Kidney (tissue), 14 donors: ENCODE measurements around the gene RGS12. TPM values are rescaled to one million over a fixed set of nuclear protein-coding genes. Genes with fewer than 3 reads are reported as not detected.
A peak's percentile ranks its signal among the peaks of the same experiment; 100 is the strongest.
"Not testable (repeated sequence)": the region's sequence is repeated elsewhere in the genome, so short reads cannot be mapped to it uniquely, and the experiment has no call there.

ENCODE experiments used
- DNase-seq, 5 donors: peaks; one replicate each; pipeline ENCODE4 v3.0.0-alpha.2; 2013 to 2020
- FAIRE-seq: peaks from 2 replicates; lab custom pipeline; 2012; peaks lifted over from hg19 to GRCh38; lab: Jason Lieb, UNC
- H3K27ac ChIP-seq, 2 donors: one replicate each; pipeline ENCODE4 v1.7.0; 2013; ENCODE audit warnings: low read depth in 2 of 2, low read length in 2 of 2, inconsistent platforms in 1 of 2
- H3K27me3 ChIP-seq: one replicate; pipeline ENCODE4 v1.7.1; 2013; ENCODE audit warnings: low read length, inconsistent platforms; ENCODE audit not compliant: control insufficient read depth, insufficient read depth
- H3K36me3 ChIP-seq, 3 donors: one replicate each; pipeline versions ENCODE4 v1.7.0 to v1.7.1; 2013; ENCODE audit warnings: low read length in 3 of 3, control low read depth in 1 of 3, inconsistent platforms in 1 of 3; ENCODE audit not compliant: insufficient read depth in 3 of 3, control insufficient read depth in 2 of 3
- H3K4me1 ChIP-seq, 3 donors: one replicate each; pipeline versions ENCODE4 v1.7.0 to v1.7.1; 2013; ENCODE audit warnings: low read length in 3 of 3, inconsistent platforms in 1 of 3, low read depth in 1 of 3; ENCODE audit not compliant: control insufficient read depth in 2 of 3, insufficient read depth in 2 of 3
- H3K4me3 ChIP-seq, 3 donors: one replicate each; pipeline versions ENCODE4 v1.7.0 to v1.8.1; 2013; ENCODE audit warnings: low read length in 3 of 3, control low read depth in 1 of 3, inconsistent platforms in 1 of 3
- H3K9ac ChIP-seq, 3 donors: one replicate each; pipeline versions ENCODE4 v1.7.0 to v1.7.1; 2013; ENCODE audit warnings: low read length in 3 of 3, control low read depth in 1 of 3, inconsistent platforms in 1 of 3
- H3K9me3 ChIP-seq, 3 donors: one replicate each; pipeline versions ENCODE4 v1.7.0 to v1.7.1; 2013; ENCODE audit warnings: low read length in 3 of 3, control low read depth in 1 of 3, inconsistent platforms in 1 of 3; ENCODE audit not compliant: control insufficient read depth in 2 of 3, insufficient read depth in 1 of 3
- intact Hi-C: fragments of 100-400 bp; cut with DNase I; formaldehyde crosslinking; loops from one replicate; pipeline ENCODE4 v1.11.1; 2022
- polyA plus RNA-seq: library from polyadenylated mRNA; stranded (reverse); fragments of 350-450 nt; fragmentation: Illumina TruSeq; extraction: RNeasy Lipid Tissue Mini Kit (QIAGEN cat#74804); gene quantifications from one replicate; pipeline ENCODE4 v1.2.3, GENCODE V29; 2014; ENCODE audit warnings: low read depth, low replicate concordance; ENCODE audit not compliant: insufficient read depth
- total RNA-seq: library from RNA; stranded (reverse); fragmentation: NEBNext Ultra II Directional; extraction: Animal tissue kit (Norgen Biotek cat#: 25700); gene quantifications from one replicate; pipeline ENCODE4 v1.2.1, GENCODE V29; 2021
- TF ChIP-seq, protein P1 (sequence below): IDR thresholded peaks from 3 replicates; pipeline ENCODE4 v1.5.1; 2012; ENCODE audit warnings: mild to moderate bottlenecking, moderate library complexity, borderline replicate concordance; ENCODE audit not compliant: insufficient read depth; ENCODE audit errors: extremely low read depth
- donor health status: control.
- donor health status: control.
- donor health status: control.
- donor health status: control.
- donor health status: control.
- donor health status: DM: yes; HTN: yes; CAD: no.
- donor health status: Normal renal cell carcinoma (clear cell type).

The RGS12 gene
- total and polyA plus RNA-seq, 2 donors from 2014 or later, result 18.0 to 35.5 TPM

DNA sequence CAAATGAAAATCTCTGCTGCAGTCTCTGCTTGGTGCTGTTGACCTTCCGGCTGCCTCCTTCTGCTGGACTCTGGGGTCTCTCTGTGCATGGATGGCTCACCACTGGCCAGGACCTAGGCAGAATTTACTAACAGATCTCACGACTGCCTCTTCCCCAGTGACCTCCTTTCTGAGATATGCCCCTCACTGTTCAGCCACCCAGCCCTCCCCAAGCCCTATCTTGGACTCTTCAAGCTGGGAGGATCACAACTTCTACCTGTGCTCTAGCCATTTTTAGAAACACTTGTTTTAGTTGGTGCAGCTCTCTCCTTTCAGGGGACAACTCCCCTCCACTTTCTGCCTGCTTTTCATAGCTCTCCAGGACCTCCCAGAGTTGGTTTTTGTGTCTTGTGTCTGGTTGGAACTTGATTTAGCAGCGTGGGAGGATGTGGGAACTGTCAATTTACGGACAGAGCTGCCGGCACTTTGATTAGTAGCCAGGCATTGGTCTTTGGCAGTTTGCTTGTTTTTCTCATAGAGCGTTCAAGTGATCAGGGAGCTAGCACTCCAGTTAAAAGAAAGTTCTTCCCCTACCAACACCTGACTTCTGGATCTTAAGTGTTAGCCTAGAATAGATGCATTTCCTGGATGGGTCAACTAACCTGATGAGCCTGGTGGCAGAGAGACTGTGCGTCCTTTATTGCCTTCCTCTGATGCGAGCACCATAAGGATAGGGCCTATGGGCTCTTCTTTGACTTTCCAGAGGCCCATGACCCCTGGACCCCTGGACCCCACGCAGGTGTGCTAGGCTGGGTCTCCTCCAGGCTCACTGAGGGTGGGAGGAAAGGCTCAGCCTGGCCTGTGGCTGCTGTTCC lies 6.5 kb downstream of the RGS12 start:
- intact Hi-C loops, result no loop called here
- TF ChIP-seq, protein P1, sequence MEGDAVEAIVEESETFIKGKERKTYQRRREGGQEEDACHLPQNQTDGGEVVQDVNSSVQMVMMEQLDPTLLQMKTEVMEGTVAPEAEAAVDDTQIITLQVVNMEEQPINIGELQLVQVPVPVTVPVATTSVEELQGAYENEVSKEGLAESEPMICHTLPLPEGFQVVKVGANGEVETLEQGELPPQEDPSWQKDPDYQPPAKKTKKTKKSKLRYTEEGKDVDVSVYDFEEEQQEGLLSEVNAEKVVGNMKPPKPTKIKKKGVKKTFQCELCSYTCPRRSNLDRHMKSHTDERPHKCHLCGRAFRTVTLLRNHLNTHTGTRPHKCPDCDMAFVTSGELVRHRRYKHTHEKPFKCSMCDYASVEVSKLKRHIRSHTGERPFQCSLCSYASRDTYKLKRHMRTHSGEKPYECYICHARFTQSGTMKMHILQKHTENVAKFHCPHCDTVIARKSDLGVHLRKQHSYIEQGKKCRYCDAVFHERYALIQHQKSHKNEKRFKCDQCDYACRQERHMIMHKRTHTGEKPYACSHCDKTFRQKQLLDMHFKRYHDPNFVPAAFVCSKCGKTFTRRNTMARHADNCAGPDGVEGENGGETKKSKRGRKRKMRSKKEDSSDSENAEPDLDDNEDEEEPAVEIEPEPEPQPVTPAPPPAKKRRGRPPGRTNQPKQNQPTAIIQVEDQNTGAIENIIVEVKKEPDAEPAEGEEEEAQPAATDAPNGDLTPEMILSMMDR, result no peak
- Histone ChIP-seq H3K4me1 (peaks cover 0 to 3% (median 1%) of the 10 kb centered on the region in 3 donors), H3K36me3 (no peaks in the 10 kb centered on the region), H3K27ac (no peak overlapping the region), H3K9me3 (no peaks in the 10 kb centered on the region), H3K27me3 (no peaks in the 10 kb centered on the region), H3K4me3 (no peak overlapping the region), H3K9ac (no peak overlapping the region)
- no peak for FAIRE-seq
- peak in 4 of 5 donors; percentile 29 to 58 (median 50) for DNase-seq

DNA sequence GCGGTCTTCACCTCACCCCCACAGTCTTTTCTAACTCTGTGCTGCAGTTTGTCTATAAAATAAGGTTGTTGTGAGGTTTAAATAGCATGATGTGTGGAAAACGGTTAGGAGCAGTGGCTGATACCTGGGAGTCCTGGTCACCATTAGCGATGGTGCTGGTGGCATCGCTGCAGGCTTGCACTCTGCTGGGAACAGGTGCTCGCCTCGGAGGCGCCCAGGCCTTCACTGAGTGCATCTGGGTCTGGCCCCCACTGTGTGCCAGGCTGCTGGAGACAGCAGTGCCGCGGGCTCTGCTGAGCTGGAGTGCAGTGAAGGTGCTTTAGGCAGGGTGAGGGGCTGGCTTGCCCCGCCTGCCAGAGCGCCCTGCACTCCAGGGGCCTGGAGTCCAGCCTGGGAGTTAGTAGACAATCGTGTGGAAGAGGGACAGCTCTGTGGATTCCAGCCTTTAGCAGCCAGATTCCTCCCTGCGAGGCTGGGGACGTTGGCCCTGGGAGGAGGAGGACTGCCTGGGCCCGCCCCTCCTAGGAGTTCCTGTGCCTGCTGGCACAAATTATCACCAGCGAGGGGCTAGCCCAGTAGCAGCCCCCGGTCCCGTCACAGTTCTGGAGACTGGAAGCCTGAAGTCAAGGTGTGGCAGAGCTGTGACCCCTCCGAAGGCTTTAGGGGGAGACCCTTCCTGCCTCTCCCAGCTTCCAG lies 7.3 kb downstream of the RGS12 start:
- Histone ChIP-seq H3K9me3 (no peaks in the 10 kb centered on the region), H3K27ac (no peak overlapping the region), H3K4me3 (no peak overlapping the region), H3K9ac (no peak overlapping the region), H3K4me1 (peaks cover 0 to 11% (median 9%) of the 10 kb centered on the region in 3 donors), H3K27me3 (no peaks in the 10 kb centered on the region), H3K36me3 (no peaks in the 10 kb centered on the region)
- intact Hi-C loops, result no loop called here
- TF ChIP-seq, protein P1, result no peak
- no peak for FAIRE-seq
- DNase-seq, result peak in 2 of 5 donors; percentile 37 to 52

DNA sequence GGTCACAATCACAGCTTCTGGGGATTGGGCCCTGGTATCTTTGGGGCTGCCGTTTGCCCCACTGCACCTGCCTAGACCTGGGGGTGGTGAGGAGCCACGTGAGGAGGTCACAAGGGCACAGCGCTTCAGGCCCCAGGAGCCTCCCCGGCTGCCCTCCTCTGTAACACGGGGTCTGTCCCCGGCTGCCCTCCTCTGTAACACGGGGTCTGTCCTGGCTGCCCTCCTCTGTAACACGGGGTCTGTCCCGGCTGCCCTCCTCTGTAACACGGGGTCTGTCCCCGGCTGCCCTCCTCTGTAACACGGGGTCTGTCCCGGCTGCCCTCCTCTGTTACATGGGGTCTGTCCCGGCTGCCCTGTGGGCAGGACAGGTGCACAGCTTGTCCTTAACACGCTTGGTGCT lies 8.1 kb downstream of the RGS12 start:
- H3K27ac ChIP-seq, H3K9ac ChIP-seq, intact Hi-C loops, H3K9me3 ChIP-seq, H3K36me3 ChIP-seq, FAIRE-seq, H3K4me3 ChIP-seq, H3K27me3 ChIP-seq: not testable (repeated sequence)
- DNase-seq, result peak in 2 of 5 donors; percentile 28 to 52
- peaks cover 0 to 15% (median 12%) of the 10 kb centered on the region in 3 donors for H3K4me1 ChIP-seq
